ENCODE data around the gene PCNX3. TPM values are rescaled to one million over a fixed set of nuclear protein-coding genes. Genes with fewer than 3 reads are reported as not detected.

Gene PCNX3
- total and polyA plus RNA-seq, 2 experiments from 2014 or later, result 8.1 to 23.5 TPM

DNA sequence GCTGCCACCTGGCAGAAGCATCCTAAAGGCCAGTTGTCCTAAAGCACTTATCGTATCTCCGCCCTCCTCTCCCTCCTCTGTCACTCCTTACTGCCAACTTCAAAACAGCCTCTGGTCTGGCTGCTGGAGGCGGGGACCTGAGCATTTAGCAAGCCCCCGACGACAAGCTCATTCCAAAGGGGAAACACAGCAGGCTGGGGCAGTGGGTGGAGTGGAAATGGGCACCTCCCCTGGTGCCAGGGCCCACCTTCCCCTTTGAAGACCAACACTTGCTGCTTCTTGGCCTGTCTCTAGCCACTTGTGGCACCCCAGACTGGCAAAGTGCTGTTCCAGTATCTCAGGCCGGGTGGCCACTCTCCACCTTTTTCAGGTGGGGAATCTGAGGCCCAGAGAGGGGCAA lies 5.2 kb upstream of the PCNX3 start:
- H4K20me1 ChIP-seq (ENCODE audit: insufficient read depth), result no peaks in the 10 kb centered on the region; the same call in 1 of the 2 replicates
- H3K9me3 ChIP-seq (ENCODE audit: low read depth), result no peaks in the 10 kb centered on the region
- H3K9me2 ChIP-seq (ENCODE audit: insufficient read depth), result no peaks in the 10 kb centered on the region
- no peak overlapping the region for H3K27ac ChIP-seq
- in situ Hi-C loops (cut with MboI), result no loop called here
- peaks cover 5% of the 10 kb centered on the region; the same call in 1 of the 2 replicates for H3F3A ChIP-seq (ENCODE audit: insufficient read depth)
- H3K4me2 ChIP-seq (ENCODE audit: unreplicated experiment), result no peak overlapping the region
- no peak for DNase-seq
- H3K27me3 ChIP-seq (replicated peaks; ENCODE audit: insufficient read depth), result no peaks in the 10 kb centered on the region
- no peak overlapping the region for H2AFZ ChIP-seq
- H3K36me3 ChIP-seq (ENCODE audit: low read depth), result no peaks in the 10 kb centered on the region; the same call in 1 of the 2 replicates
- no peak overlapping the region for H3K4me3 ChIP-seq
- 54 to 62% methylated on average over 6 of the region's 6 CpGs for WGBS, 2 experiments (ENCODE audit: low coverage in 1 of 2, low lambda C conversion rate in 2 of 2, missing lambda C conversion rate in 2 of 2)
- TF ChIP-seq EZH2 (IDR thresholded peaks at IDR 0.05; ENCODE audit: insufficient read depth, poor library complexity, severe bottlenecking), result no peak
- no peak for TF ChIP-seq EZH2phosphoT487 (IDR thresholded peaks at IDR 0.05; ENCODE audit: insufficient read depth, low read depth)
- peaks cover 23% of the 10 kb centered on the region for H3K4me1 ChIP-seq (ENCODE audit: insufficient read depth)
- peaks cover 63% of the 10 kb centered on the region for H3K79me2 ChIP-seq (ENCODE audit: insufficient read depth)
- no peak overlapping the region for H3K9ac ChIP-seq

DNA sequence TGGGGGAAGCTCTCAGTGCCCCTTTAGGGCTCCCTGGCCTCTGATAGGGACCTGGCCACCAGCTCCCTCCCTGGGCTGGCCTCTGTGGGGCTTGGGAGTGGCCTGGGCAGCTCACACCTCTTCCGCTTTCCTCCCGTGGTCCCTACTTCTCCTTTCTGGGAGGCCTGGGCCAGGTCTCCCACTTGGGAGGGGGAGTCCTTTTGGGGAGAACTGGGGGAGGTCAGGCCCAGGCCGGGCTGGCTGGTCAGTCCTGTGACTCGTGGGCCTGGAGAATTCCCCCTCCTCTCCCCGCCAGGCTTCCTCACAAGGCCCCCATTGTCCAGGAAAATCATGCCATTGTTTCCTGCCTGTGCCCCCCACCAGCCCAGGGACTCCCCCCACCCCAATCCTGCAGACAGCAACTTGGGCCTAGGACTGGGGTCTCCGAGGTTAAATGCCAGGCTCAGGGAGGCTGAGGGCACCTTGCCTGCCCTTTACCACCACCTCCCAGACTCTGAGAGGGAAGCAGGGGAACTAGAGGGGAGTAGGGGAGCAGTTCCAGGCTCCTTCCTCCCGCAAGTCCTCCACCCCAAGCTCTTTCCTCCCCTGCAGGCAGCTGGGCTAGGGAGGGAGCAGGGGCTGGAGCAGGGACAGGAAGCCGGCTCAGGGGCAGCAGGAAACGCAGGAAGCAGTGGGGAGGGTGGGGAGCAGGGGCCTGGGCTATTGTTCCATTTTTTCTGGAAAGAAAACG lies 4.4 kb upstream of the PCNX3 start:
- peak overlapping the region; percentile 97 for H3K4me2 ChIP-seq (ENCODE audit: unreplicated experiment)
- H3K9me2 ChIP-seq (ENCODE audit: insufficient read depth), result no peaks in the 10 kb centered on the region
- 60 to 66% methylated on average over 6 to 10 of the region's 10 CpGs for WGBS, 2 experiments (ENCODE audit: low coverage in 1 of 2, low lambda C conversion rate in 2 of 2, missing lambda C conversion rate in 2 of 2)
- DNase-seq, result no peak
- H3F3A ChIP-seq (ENCODE audit: insufficient read depth), result peaks cover 5% of the 10 kb centered on the region; the same call in 1 of the 2 replicates
- H3K4me1 ChIP-seq (ENCODE audit: insufficient read depth), result peaks cover 23% of the 10 kb centered on the region
- H3K27me3 ChIP-seq (replicated peaks; ENCODE audit: insufficient read depth), result no peaks in the 10 kb centered on the region
- TF ChIP-seq EZH2 (IDR thresholded peaks at IDR 0.05; ENCODE audit: insufficient read depth, poor library complexity, severe bottlenecking), result no peak
- TF ChIP-seq EZH2phosphoT487 (IDR thresholded peaks at IDR 0.05; ENCODE audit: insufficient read depth, low read depth), result no peak
- H3K9ac ChIP-seq, result peak overlapping the region; percentile 33; the same call in 1 of the 2 replicates
- H3K36me3 ChIP-seq (ENCODE audit: low read depth), result no peaks in the 10 kb centered on the region
- H4K20me1 ChIP-seq (ENCODE audit: insufficient read depth), result no peaks in the 10 kb centered on the region; the same call in 1 of the 2 replicates
- peaks cover 69% of the 10 kb centered on the region for H3K79me2 ChIP-seq (ENCODE audit: insufficient read depth)
- H3K9me3 ChIP-seq (ENCODE audit: low read depth), result no peaks in the 10 kb centered on the region
- H3K4me3 ChIP-seq, result no peak overlapping the region
- no peak overlapping the region for H3K27ac ChIP-seq
- in situ Hi-C loops (cut with MboI), result no loop called here
- H2AFZ ChIP-seq, result no peak overlapping the region

DNA sequence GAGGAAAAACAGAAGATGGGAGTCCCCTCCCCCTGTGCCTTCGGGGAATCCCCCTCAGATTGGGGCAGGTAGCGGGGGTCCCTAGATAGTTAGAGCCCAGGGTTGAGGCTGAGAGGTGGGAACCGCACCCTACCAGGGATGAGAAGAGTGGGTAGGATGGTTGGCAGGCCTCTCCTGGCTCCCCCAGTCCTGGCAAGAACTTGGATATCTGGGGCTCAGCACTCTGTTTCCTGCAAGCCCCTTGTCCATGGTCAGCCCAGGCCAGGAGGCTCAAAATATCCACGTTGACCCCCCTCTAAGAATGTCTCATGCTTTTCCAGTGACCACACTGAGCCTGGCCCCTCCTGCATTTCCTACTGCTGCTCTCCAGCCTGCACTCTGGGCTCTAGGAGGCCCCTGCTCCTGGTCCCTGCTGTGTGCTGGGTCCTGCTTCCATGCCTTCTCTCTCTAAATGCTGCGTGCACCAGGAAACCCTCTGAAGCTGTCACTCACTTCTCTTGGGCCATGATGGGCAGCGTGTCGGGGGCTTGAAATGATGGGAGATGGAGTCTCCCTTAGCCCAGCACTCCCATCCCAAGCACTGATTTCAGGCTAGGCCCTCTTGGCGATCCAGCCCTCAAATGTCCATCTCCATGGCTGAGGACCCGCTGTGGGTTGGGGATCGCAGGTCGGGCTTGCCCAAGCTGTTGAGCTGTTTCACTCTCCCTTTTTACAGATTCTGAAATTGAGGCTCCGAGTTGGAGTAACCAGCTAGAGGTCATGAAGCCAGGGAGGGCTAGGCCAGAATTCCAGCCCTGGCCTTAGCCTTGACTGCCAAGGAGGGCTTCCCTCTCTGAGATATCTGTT lies 3.6 kb upstream of the PCNX3 start:
- in situ Hi-C loops (cut with MboI), result no loop called here
- Histone ChIP-seq H2AFZ (no peak overlapping the region), H3K4me2 (ENCODE audit: unreplicated experiment) (peak overlapping the region; percentile 97), H4K20me1 (ENCODE audit: insufficient read depth) (no peaks in the 10 kb centered on the region; the same call in 1 of the 2 replicates), H3K9me2 (ENCODE audit: insufficient read depth) (no peaks in the 10 kb centered on the region), H3K9ac (peak overlapping the region; percentile 33), H3K4me3 (peak overlapping the region; percentile 85), H3K4me1 (ENCODE audit: insufficient read depth) (peaks cover 29% of the 10 kb centered on the region), H3K27me3 (replicated peaks; ENCODE audit: insufficient read depth) (no peaks in the 10 kb centered on the region), H3K9me3 (ENCODE audit: low read depth) (no peaks in the 10 kb centered on the region), H3F3A (ENCODE audit: insufficient read depth) (peaks cover 5% of the 10 kb centered on the region; the same call in 1 of the 2 replicates), H3K79me2 (ENCODE audit: insufficient read depth) (peaks cover 77% of the 10 kb centered on the region), H3K27ac (no peak overlapping the region), H3K36me3 (ENCODE audit: low read depth) (no peaks in the 10 kb centered on the region)
- 70 to 76% methylated on average over 9 to 12 of the region's 12 CpGs for WGBS, 2 experiments (ENCODE audit: low coverage in 1 of 2, low lambda C conversion rate in 2 of 2, missing lambda C conversion rate in 2 of 2)
- TF ChIP-seq EZH2phosphoT487 (IDR thresholded peaks at IDR 0.05; ENCODE audit: insufficient read depth, low read depth) (no peak), EZH2 (IDR thresholded peaks at IDR 0.05; ENCODE audit: insufficient read depth, poor library complexity, severe bottlenecking) (no peak)
- peak; percentile 33 for DNase-seq

DNA sequence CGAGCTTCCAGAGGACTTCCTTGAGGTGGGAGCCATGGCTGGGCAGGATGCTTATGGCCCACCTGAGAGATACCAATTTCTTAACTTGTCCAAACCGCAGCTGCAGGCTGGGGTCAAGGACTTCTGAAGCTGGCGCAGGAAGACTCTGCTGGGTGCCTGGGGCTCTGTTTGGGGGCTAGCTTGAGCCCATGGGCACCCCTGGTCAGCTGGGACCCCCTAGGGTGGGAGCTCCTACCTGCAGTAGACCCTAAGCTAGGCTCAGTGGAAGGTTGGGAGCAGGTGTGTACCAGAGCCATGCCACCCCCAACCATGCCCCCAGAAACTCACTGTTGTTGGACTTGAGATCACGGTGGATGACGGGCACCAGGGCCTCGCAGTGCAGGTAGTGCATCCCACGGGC lies 2.9 kb upstream of the PCNX3 start:
- H3K9me2 ChIP-seq (ENCODE audit: insufficient read depth), result no peaks in the 10 kb centered on the region
- peak overlapping the region; percentile 97 for H3K4me2 ChIP-seq (ENCODE audit: unreplicated experiment)
- no peak overlapping the region for H2AFZ ChIP-seq
- no peaks in the 10 kb centered on the region for H3K36me3 ChIP-seq (ENCODE audit: low read depth)
- no peak for DNase-seq
- TF ChIP-seq EZH2phosphoT487 (IDR thresholded peaks at IDR 0.05; ENCODE audit: insufficient read depth, low read depth) (no peak), EZH2 (IDR thresholded peaks at IDR 0.05; ENCODE audit: insufficient read depth, poor library complexity, severe bottlenecking) (no peak)
- peak overlapping the region; percentile 88 for H3K9ac ChIP-seq
- H3K27me3 ChIP-seq (replicated peaks; ENCODE audit: insufficient read depth), result no peaks in the 10 kb centered on the region
- H3K4me3 ChIP-seq, result peak overlapping the region; percentile 85
- peaks cover 84% of the 10 kb centered on the region for H3K79me2 ChIP-seq (ENCODE audit: insufficient read depth)
- H3F3A ChIP-seq (ENCODE audit: insufficient read depth), result peaks cover 5% of the 10 kb centered on the region; the same call in 1 of the 2 replicates
- H3K4me1 ChIP-seq (ENCODE audit: insufficient read depth), result peaks cover 31% of the 10 kb centered on the region
- no peaks in the 10 kb centered on the region; the same call in 1 of the 2 replicates for H4K20me1 ChIP-seq (ENCODE audit: insufficient read depth)
- no peak overlapping the region for H3K27ac ChIP-seq
- in situ Hi-C loops (cut with MboI), result no loop called here
- 84 to 90% methylated on average over 7 of the region's 7 CpGs for WGBS, 2 experiments (ENCODE audit: low coverage in 1 of 2, low lambda C conversion rate in 2 of 2, missing lambda C conversion rate in 2 of 2)
- H3K9me3 ChIP-seq (ENCODE audit: low read depth), result no peaks in the 10 kb centered on the region
